CD14-positive monocyte (primary cell): ENCODE results near the gene DGCR8. TPM values are rescaled to one million over a fixed set of nuclear protein-coding genes. Genes with fewer than 3 reads are reported as not detected.
A peak's percentile ranks its signal among the peaks of the same experiment; 100 is the strongest.

ENCODE experiments used
- DNase-seq, 3 donors: peaks; one replicate each; pipeline ENCODE4 v3.0.0-alpha.2; 2011 to 2022
- H2AFZ ChIP-seq: 2 replicates; pipeline ENCODE4 v1.6.0; 2012; ENCODE audit warnings: mild to moderate bottlenecking, low read depth, low read length, inconsistent platforms; ENCODE audit not compliant: insufficient read depth, poor library complexity, severe bottlenecking
- H3K27ac ChIP-seq, 2 donors: 1 replicate in 1 of 2; 2 replicates in 1 of 2; pipeline ENCODE4 v1.5.1; 2012 to 2013; ENCODE audit warnings: low read length in 2 of 2, control low read depth in 1 of 2, inconsistent platforms in 1 of 2, low read depth in 1 of 2, mild to moderate bottlenecking in 1 of 2
- H3K27me3 ChIP-seq, 2 donors: one replicate each; pipeline versions ENCODE4 v1.6.0 to v1.6.1; 2011 to 2013; ENCODE audit warnings: low read length in 2 of 2; ENCODE audit not compliant: control insufficient read depth in 2 of 2, insufficient read depth in 2 of 2
- H3K36me3 ChIP-seq, 2 donors: replicated peaks in 1 of 2; 1 replicate in 1 of 2; 2 replicates in 1 of 2; pipeline versions ENCODE4 v1.5.1 to v1.6.1; 2012 to 2013; ENCODE audit warnings: low read length in 2 of 2, control low read depth in 1 of 2, inconsistent platforms in 1 of 2, mild to moderate bottlenecking in 1 of 2; ENCODE audit not compliant: insufficient read depth in 2 of 2, control insufficient read depth in 1 of 2
- H3K4me1 ChIP-seq, 2 donors: 1 replicate in 1 of 2; 2 replicates in 1 of 2; pipeline versions ENCODE4 v1.5.1 to v1.6.1; 2012 to 2013; ENCODE audit warnings: low read length in 2 of 2, control low read depth in 1 of 2, inconsistent platforms in 1 of 2, mild to moderate bottlenecking in 1 of 2, moderate library complexity in 1 of 2; ENCODE audit not compliant: insufficient read depth in 2 of 2, control insufficient read depth in 1 of 2
- H3K4me2 ChIP-seq: replicated peaks from 2 replicates; pipeline ENCODE3; 2012; ENCODE audit warnings: low read length, moderate library complexity, mild to moderate bottlenecking; ENCODE audit not compliant: poor library complexity, severe bottlenecking; ENCODE audit errors: extremely low read depth
- H3K4me3 ChIP-seq, 3 experiments: fragments of 200-600 bp in 1 of 3; sonication (generic) in 1 of 3; replicated peaks in 1 of 3; 1 replicate in 2 of 3; 2 replicates in 1 of 3; pipeline ENCODE4 v1.5.1; 2011 to 2013; ENCODE audit warnings: low read length in 3 of 3, mild to moderate bottlenecking in 3 of 3, control low read depth in 2 of 3, low read depth in 2 of 3, inconsistent platforms in 1 of 3, moderate library complexity in 1 of 3
- H3K79me2 ChIP-seq: 2 replicates; pipeline ENCODE4 v1.6.0; 2012; ENCODE audit warnings: mild to moderate bottlenecking, control low read depth, inconsistent platforms, low read length, moderate library complexity; ENCODE audit not compliant: insufficient read depth
- H3K9ac ChIP-seq: 2 replicates; pipeline ENCODE4 v1.6.0; 2017; ENCODE audit warnings: low read length, mild to moderate bottlenecking; ENCODE audit not compliant: insufficient read depth, poor library complexity, severe bottlenecking
- H3K9me3 ChIP-seq, 2 donors: replicated peaks in 1 of 2; 1 replicate in 1 of 2; 2 replicates in 1 of 2; pipeline versions ENCODE4 v1.5.1 to v1.6.1; 2012 to 2013; ENCODE audit warnings: low read length in 2 of 2, control low read depth in 1 of 2; ENCODE audit not compliant: control insufficient read depth in 1 of 2, insufficient read depth in 1 of 2
- H4K20me1 ChIP-seq: 2 replicates; pipeline ENCODE4 v1.6.0; 2012; ENCODE audit warnings: mild to moderate bottlenecking, low read length, control low read depth, moderate library complexity; ENCODE audit not compliant: insufficient read depth
- H3K27ac Mint-ChIP-seq, 7 donors: one replicate each; pipeline ENCODE4 v1.8.0; 2020; ENCODE audit warnings: mild to moderate bottlenecking in 7 of 7, mixed read lengths in 7 of 7, moderate library complexity in 6 of 7, inconsistent platforms in 2 of 7
- H3K27me3 Mint-ChIP-seq, 3 donors: one replicate each; pipeline ENCODE4 v1.8.0; 2021 to 2022; ENCODE audit warnings: low read depth in 3 of 3, mild to moderate bottlenecking in 3 of 3, mixed read lengths in 3 of 3, moderate library complexity in 3 of 3, inconsistent platforms in 1 of 3
- H3K36me3 Mint-ChIP-seq, 2 donors: one replicate each; pipeline ENCODE4 v1.8.0; 2020; ENCODE audit warnings: mixed read lengths in 2 of 2, inconsistent platforms in 1 of 2, mild to moderate bottlenecking in 1 of 2
- H3K4me1 Mint-ChIP-seq: one replicate; pipeline ENCODE4 v1.8.0; 2020; ENCODE audit warnings: mild to moderate bottlenecking, mixed read lengths
- H3K4me3 Mint-ChIP-seq, 2 donors: one replicate each; pipeline ENCODE4 v1.8.0; 2020; ENCODE audit warnings: mild to moderate bottlenecking in 2 of 2, mixed read lengths in 2 of 2, moderate library complexity in 1 of 2
- H3K9me3 Mint-ChIP-seq, 7 donors: one replicate each; pipeline ENCODE4 v1.8.0; 2020 to 2022; ENCODE audit warnings: mixed read lengths in 7 of 7, mild to moderate bottlenecking in 6 of 7, moderate library complexity in 6 of 7, inconsistent platforms in 2 of 7
- WGBS: methylation state at CpG from one replicate; pipeline ENCODE4 v1.1.5; 2013; ENCODE audit warnings: missing lambda C conversion rate; ENCODE audit not compliant: insufficient coverage; 5-methylcytosine and 5-hydroxymethylcytosine counted together
- intact Hi-C, 2 donors: fragments of 100-400 bp; cut with micrococcal nuclease; formaldehyde crosslinking; loops; one replicate each; pipeline versions ENCODE4 v1.15.0 to v1.15.1; 2023
- polyA plus RNA-seq, 3 donors: library from polyadenylated mRNA; depleted of rRNA in 1 of 3; unstranded in 2 of 3; stranded (reverse) in 1 of 3; fragments of 300-500 nt in 2 of 3; fragments of >200 nt in 1 of 3; fragmentation: Illumina TruSeq in 2 of 3; gene quantifications; 1 replicate in 2 of 3; 2 replicates in 1 of 3; pipeline ENCODE4 v1.2.3, GENCODE V29; 2012 to 2021
- TF ChIP-seq, protein P1 (sequence below): fragments of 200-600 bp; IDR thresholded peaks from one replicate; pipeline ENCODE4 v1.8.0; 2022; ENCODE audit warnings: antibody characterized with exemption, mild to moderate bottlenecking

DGCR8 gene
- polyA plus RNA-seq, 3 donors, result 1.2 to 18.7 (median 1.4) TPM

DNA sequence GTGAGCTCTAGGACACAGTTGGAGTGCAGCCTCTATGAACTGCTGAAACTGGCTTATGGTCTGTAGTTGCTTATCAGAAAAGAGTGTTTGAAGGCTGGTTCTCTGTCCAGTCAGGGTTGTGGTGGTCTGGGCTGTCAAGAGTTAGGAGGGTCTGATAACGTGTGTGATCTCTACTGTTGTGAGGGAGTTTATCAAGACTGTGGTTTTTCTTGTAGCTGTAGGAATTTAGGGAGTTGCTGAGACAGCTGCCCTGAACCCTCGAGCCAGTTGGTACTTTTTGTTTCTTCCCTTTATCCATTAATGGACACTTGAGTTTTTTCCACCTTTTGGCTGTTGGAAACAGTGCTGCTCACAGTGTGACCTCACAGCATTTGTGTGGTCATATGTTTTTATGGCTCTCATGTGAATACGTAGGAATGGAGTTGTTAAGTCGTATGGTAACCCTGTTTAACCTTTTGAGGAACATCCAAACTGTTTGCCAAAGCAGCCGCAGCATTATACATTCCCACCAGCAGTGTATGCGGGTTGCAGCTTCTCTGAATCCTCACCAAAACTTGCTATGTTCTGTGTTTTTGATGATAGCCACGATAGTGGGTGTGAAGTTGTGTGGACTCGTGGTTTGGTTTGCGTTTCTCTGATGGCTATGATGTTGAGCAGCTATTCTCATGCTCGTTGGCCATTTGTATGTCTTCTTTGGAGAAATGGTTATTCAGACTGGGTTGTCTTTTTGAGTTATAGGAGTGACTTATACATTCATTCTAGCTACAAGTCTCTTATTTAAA, 20.9 kb upstream of the DGCR8 start:
- DNase-seq, result no peak
- Histone ChIP-seq H2AFZ (no peak overlapping the region), H3K79me2 (no peaks in the 10 kb centered on the region), H3K36me3 (peaks cover 87 to 97% of the 10 kb centered on the region in 2 donors), H4K20me1 (peaks cover 64% of the 10 kb centered on the region), H3K27me3 (no peaks in the 10 kb centered on the region), H3K27ac (no peak overlapping the region), H3K4me2 (no peak overlapping the region), H3K9me3 (no peaks in the 10 kb centered on the region), H3K4me3 (no peak overlapping the region), H3K9ac (no peak overlapping the region), H3K4me1 (no peaks in the 10 kb centered on the region)
- Mint-ChIP-seq H3K27me3 (no peaks in the 10 kb centered on the region), H3K27ac (peak overlapping the region in 2 of 7 donors; percentile 9 to 60), H3K9me3 (no peaks in the 10 kb centered on the region), H3K4me3 (no peak overlapping the region), H3K4me1 (no peaks in the 10 kb centered on the region), H3K36me3 (peaks cover 77 to 99% of the 10 kb centered on the region in 2 donors)
- 100% methylated on average over 2 of the region's 10 CpGs for WGBS
- TF ChIP-seq, protein P1, sequence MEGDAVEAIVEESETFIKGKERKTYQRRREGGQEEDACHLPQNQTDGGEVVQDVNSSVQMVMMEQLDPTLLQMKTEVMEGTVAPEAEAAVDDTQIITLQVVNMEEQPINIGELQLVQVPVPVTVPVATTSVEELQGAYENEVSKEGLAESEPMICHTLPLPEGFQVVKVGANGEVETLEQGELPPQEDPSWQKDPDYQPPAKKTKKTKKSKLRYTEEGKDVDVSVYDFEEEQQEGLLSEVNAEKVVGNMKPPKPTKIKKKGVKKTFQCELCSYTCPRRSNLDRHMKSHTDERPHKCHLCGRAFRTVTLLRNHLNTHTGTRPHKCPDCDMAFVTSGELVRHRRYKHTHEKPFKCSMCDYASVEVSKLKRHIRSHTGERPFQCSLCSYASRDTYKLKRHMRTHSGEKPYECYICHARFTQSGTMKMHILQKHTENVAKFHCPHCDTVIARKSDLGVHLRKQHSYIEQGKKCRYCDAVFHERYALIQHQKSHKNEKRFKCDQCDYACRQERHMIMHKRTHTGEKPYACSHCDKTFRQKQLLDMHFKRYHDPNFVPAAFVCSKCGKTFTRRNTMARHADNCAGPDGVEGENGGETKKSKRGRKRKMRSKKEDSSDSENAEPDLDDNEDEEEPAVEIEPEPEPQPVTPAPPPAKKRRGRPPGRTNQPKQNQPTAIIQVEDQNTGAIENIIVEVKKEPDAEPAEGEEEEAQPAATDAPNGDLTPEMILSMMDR, result no peak
- intact Hi-C loops, result no loop called here

DNA sequence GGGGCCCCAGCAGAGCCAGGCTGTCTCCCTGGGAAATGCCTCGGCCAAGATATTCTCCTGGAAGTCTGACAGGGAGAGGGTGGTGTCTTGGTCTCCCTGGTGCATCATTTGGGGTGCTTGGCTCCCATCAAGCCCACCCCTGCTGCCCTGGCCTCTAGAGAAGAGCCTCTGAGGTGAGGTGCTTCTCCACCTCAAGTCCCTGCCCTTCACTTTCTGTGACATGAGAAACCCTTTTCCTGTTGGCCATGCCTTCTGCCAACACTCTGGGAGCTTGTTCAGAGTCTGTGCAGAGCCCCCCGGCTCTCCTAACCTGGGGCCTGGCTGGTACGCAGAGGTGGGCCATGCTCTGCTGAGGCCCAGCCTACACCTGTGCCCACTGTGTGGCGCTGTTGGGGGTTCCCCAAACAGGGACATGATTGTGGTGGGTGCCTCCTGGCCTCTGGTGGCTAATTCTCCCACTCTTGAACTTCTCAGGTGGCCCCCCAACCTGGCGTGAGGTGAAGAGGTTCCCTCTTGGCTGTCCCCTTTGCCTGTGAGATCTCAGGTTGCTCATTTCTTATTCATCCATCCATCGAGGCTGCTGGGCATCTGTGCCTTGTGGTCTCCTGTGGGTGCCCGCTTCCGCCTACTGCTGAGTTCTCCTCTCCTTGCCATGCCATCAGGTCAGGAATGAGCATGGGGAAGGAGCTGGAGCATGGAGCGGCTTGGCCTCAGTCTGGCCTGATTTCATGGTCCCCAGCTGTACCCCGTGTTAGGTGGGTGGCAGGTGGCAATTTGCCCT, 19.2 kb upstream of the DGCR8 start:
- intact Hi-C loops, result no loop called here
- Histone ChIP-seq H3K9ac (no peak overlapping the region), H3K27me3 (no peaks in the 10 kb centered on the region), H3K4me1 (no peaks in the 10 kb centered on the region), H3K79me2 (no peaks in the 10 kb centered on the region), H3K27ac (no peak overlapping the region), H3K36me3 (peaks cover 76 to 97% of the 10 kb centered on the region in 2 donors), H3K9me3 (no peaks in the 10 kb centered on the region), H3K4me3 (no peak overlapping the region), H2AFZ (no peak overlapping the region), H4K20me1 (peaks cover 57% of the 10 kb centered on the region), H3K4me2 (no peak overlapping the region)
- Mint-ChIP-seq H3K4me3 (no peak overlapping the region), H3K4me1 (no peaks in the 10 kb centered on the region), H3K9me3 (no peaks in the 10 kb centered on the region), H3K27me3 (no peaks in the 10 kb centered on the region), H3K27ac (no peak overlapping the region), H3K36me3 (peaks cover 73 to 94% of the 10 kb centered on the region in 2 donors)
- 96% methylated on average over 7 of the region's 10 CpGs for WGBS
- TF ChIP-seq, protein P1, result no peak
- no peak for DNase-seq
